H54 (cell line): ENCODE data around the gene ZNF8.

ENCODE experiments used
- DNase-seq: peaks from one replicate; pipeline ENCODE4 v3.0.0; 2011; ENCODE audit warnings: low spot score, mixed read lengths; ENCODE audit not compliant: insufficient read length
- FAIRE-seq: peaks from 3 replicates; lab custom pipeline; 2011; peaks lifted over from hg19 to GRCh38; lab: Jason Lieb, UNC
- POLR2A ChIP-seq: IDR thresholded peaks from 2 replicates; pipeline ENCODE4 v1.6.1; 2011; ENCODE audit warnings: low read depth, mild to moderate bottlenecking, low read length

The ZNF8 gene

DNA sequence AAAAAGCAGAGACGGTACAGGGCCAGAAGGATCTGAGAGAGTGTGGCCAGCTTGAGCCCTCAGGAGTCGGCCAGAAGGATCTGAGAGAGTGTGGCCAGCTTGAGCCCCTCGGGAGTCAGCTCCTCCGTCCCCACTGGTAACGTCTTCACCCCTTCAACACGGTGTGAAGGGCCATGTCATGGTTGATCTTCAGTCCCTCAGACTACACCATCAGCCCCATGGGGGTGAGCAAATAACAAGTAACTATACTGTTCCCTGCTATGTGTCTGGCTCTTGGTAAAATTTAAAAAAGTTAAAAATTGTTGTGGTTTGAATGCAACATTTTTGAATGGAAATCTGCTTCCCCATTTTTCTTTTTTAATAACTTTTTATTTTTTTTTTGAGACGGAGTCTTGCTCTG, 1.6 kb upstream of the ZNF8 start:
- DNase-seq = no peak
- FAIRE-seq = no peak
- TF ChIP-seq POLR2A = no peak

DNA sequence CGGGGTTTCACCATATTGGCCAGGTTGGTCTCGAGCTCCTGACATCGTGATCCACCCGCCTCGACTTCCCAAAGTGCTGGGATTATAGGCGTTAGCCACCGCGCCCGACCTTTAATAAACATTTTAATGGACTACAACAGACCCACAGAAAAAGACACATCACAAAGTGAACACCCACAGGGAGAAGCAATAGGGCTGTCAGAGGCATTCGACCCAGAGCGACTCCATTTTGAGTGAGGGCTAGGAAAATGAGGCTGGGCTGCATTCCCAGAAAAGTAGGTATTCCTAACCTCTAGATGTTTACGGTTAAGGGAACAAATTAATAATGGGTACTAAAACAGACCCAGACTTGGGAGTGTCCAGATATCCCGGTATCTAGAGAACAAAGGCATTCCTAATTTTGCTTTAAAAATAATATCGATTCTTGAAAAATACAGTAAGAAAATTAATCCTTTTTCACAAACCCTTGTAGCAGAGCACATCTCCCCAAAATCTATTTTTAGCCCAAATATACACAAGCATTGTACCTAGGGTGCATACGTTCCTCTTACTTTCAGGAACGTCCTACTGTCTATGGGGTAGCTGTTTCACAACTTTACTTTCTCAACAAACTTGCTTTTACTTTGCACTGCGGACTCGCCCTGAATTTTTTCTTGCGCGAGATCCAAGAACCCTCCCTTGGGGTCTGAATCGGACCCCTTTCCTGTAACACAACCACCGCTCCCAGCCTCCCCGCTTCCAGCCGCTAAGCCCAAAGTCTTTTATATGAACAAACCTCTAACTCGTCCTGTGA, 811 bp upstream of the ZNF8 start:
- no peak for FAIRE-seq
- no peak for DNase-seq
- no peak for TF ChIP-seq POLR2A

DNA sequence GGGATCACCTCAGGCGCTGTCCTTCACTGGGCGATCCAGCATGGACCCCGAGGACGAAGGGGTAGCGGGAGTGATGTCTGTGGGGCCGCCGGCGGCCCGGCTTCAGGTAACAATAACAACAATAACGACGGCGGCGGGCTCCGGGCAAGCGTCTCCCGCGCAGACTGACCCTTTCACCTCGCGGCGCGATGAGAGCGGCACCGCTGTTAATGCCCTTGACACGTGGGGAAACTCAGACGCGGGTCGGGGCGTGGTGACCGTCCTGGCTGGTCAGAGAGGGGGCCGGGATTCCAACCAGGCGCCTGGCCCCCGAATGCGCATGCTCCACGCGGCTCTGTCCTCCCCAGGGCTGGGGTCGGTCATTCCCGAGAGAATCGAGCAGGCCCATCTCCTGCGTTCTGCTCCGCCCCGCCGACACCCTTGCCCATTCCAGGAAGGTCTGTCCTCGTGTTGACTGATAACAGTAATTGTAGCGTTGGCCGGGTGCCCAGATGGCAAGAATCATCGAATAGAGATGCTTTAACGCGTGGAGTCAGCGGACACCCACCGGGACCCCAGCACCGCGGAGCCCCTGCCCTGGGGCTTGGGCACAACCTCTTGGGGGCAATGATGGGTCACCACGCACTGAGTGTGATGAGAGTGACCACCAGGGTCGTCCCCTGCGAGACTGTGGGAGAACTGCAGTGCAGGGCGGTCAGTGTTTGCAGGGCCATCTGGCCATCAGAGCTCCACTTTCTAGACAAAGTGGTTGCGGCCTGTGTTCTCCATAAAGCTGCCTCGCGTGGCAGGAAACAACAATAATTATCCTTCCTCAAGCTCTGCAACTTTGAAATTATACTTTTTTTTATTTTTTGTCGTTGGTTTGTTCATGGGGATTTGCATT, 528 bp downstream of the ZNF8 start:
- 0 out of 2 replicates have a peak, but pooled peaks have one; percentile 4 for TF ChIP-seq POLR2A
- DNase-seq (peak; percentile 50), FAIRE-seq (no peak)

DNA sequence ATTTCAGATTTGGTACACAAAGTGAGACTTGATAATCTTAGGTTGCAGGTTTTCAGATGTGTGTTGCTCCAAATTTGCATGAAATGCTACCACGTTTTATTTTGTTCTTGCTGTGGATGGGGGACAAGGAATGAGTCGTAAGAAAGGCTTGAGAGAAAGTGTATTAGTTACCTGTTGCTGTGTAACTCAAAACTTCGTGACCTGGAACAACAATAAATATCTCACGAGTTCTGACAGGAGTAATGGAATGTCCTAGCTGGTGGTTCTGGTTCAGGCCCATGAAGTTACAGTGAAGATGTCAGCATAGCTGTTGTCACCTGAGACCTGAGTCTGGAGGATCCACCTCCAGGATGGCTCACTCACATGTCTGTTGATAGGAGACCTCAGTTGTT, 1.2 kb downstream of the ZNF8 start:
- no peak for DNase-seq
- TF ChIP-seq POLR2A = no peak
- FAIRE-seq = no peak

DNA sequence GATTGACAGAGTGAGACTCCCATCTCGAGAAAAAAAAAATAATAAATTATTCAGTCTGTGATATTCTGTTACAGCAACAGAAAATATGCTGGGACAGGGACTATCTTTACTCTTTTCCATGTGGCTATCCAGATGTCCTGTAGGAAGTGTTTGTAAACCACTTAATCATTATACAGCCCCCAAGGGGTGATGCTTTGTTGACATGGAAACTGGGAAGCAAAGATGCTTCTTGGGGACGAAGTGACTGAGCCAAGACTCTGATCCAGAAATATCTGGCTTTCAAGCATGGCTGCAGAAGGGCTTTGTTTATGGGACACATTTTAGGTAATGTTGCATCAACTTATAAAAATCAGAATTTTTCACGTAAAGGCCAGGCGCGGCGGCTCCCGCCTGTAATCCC, 5.4 kb downstream of the ZNF8 start:
- no peak for TF ChIP-seq POLR2A
- FAIRE-seq = no peak
- DNase-seq = no peak

DNA sequence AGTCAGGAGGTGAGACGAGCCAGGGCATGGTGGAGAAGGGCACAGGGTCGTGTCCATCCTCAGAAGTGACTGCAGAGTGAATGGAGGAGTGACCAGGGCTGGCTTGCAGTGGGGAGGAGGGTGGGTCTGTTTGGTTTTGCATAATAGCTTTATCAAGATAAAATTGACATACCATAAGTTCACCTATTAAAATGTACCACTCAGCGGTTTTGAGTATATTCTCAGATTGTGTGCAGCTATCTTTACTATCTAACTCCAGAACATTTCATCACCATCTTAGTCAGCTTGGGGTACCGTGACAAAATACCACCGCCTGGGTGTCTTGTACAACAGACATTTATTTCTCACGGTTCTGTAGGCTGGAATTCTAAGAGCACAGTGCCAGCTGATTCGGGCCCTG, 13.2 kb downstream of the ZNF8 start:
- TF ChIP-seq POLR2A = no peak
- no peak for FAIRE-seq
- DNase-seq = no peak

DNA sequence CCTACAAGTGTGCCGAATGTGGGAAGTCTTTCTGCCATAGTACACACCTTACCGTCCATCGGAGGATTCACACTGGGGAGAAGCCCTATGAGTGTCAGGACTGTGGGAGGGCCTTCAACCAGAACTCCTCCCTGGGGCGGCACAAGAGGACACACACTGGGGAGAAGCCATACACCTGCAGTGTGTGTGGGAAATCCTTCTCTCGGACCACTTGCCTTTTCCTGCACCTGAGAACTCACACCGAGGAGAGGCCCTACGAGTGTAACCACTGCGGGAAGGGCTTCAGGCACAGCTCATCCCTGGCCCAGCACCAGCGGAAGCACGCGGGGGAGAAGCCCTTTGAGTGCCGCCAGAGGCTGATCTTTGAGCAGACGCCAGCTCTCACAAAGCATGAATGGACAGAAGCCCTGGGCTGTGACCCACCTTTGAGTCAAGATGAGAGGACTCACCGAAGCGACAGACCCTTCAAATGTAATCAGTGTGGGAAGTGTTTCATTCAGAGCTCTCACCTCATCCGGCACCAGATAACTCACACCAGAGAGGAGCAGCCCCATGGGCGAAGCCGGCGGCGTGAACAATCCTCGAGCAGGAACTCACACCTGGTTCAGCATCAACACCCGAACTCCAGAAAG, 16.1 kb downstream of the ZNF8 start:
- TF ChIP-seq POLR2A = no peak
- no peak for DNase-seq
- FAIRE-seq = no peak

DNA sequence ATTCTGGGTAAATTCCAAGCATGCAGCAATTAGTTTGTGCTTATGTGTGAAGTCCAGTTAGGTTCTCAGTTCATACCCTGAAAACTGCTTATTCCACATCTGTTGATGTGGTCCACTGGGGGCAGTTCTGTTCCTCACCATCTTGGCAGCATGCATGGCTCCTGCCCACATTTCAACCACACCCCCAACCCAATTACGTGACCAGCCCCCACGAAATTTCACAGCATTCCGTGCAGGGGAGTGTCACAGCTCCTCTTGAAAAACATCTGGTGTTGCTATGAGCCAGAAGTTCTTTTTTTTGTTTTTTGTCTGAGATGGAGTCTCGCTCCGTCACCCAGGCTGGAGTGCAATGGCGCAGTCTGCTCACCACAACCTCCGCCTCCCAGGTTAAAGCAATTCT, 17.3 kb downstream of the ZNF8 start:
- no peak for DNase-seq
- TF ChIP-seq POLR2A = no peak
- FAIRE-seq = no peak

DNA sequence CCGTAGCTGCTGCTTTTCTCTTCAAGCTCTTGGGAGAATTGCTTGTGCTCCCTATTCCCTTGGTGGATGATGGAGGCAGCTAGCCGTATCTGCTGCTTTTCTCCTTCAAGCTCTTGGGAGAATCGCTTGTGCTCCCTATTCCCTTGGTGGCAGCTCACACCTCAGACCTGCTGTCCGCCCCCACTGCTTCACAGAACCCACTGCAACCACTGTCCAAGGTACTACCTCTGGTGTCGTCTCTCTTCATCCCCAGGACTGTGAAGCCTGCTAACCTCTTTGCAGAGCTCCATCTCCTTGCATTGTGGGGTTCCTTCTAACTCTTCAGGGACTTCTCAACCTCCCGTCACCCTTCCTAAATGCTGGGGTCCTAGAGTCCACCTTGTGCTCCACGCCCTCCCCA, 21.9 kb downstream of the ZNF8 start:
- FAIRE-seq = no peak

DNA sequence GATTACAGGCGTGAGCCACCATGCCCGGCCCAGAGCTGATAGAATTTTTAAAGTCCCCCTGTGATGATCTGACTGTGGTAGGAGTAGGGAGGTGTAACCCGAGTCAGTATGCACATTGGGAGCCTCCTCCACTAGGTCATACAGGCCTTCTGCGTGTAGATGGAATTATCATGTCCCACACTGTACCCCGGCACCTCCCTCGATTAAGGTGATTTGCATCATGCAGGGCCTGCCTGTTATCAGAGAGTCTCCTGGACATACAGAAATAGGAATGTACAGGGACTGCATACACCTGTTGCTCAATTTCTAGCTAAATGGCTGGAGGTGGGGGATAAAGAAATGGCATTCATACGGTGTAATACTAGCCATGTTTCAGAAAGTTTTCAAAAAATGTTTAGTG, 25.5 kb downstream of the ZNF8 start:
- FAIRE-seq (no peak), DNase-seq (no peak)
- TF ChIP-seq POLR2A = no peak

More for the DNA sequence above, 21.9 kb downstream of the ZNF8 start:
- no peak for DNase-seq
- no peak for TF ChIP-seq POLR2A

DNA sequence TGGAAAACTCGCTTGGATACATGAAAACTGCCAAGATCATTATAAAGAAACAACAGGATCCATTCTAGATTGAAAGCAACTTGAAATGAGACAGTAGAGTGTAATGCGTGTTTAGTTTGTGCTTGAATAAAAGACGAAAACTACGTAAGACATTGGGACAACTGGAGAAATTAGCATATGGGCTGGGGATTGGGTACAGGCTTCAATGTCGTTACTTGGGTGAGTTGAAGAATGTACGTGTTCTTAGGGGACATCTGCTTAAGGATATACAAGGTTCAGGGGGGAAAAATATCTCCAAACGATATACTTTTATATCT, 26.0 kb downstream of the ZNF8 start:
- TF ChIP-seq POLR2A = no peak
- DNase-seq (no peak), FAIRE-seq (no peak)

DNA sequence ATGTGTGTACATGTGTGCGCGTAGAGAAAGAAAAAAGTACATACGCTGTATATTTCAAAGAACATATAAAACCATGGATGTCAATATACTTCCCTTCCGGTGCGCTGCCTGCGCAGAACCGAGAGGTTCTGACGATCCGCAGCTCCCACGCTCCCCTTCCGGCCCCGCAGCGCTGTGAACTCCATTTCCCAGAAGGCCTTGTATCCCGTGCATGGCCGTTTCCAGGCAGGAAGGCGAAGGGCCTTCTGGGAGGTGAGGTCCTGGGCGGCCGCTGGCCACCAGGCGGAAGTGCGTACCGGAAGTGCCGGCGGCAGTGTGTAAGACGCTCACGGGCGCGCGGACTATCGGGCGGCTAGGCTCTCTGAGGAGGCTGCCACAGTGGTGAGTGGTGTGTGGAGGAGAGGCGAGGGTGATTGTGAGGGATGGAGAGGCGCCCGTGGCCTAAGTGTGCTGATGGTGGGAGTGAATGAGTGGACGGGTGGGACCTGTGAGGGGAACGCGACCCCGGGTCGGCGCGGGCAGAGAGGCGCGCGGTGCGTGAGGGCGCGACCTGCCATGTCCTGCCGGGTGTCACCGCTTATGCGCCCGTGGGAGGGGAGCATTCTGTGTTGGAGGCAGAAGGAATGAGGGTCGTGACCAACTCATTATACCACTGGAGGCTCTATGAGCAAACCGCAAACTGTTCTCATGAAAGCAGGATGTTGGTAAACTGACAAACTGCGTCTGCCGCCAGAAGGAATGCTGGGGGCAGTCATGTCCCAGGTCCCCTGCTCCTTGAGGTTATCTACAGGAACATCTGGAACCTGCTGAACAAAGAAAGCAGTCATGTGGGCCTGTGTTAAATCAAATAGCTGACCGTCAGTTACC, 26.5 kb downstream of the ZNF8 start, which contains the start of gene ERVK3-1:
Gene ERVK3-1, plus strand, starts transcription at position 313 of the 867 bp plus-strand sequence. CDS start 6,792 bp downstream, outside the sequence.
- TF ChIP-seq POLR2A = peak; percentile 99
- DNase-seq (peak; percentile 98), FAIRE-seq (no peak)

DNA sequence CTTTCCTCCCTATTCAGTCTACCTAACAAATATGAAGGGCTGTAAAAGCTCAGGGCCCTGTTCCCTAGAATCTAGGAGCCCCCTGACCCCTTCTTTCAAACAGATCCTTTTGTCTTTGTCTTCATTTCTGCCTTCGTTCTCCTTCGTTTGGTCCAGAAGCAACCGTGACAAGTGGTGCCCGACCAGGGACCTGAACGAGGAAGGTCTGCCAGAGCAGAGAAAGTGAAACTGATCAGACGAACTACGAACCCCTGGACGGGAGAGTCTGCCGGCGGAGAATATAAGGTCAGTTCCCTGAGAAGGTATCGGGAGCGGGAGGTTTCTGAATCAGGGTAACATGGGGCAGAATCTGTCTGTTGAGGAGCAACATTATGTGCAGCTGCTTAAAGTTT, 27.2 kb downstream of the ZNF8 start:
- no peak for FAIRE-seq
- DNase-seq = no peak
- no peak for TF ChIP-seq POLR2A
